ENCODE results near the gene KCNK17.
A peak's percentile ranks its signal among the peaks of the same experiment; 100 is the strongest.

The KCNK17 gene

DNA sequence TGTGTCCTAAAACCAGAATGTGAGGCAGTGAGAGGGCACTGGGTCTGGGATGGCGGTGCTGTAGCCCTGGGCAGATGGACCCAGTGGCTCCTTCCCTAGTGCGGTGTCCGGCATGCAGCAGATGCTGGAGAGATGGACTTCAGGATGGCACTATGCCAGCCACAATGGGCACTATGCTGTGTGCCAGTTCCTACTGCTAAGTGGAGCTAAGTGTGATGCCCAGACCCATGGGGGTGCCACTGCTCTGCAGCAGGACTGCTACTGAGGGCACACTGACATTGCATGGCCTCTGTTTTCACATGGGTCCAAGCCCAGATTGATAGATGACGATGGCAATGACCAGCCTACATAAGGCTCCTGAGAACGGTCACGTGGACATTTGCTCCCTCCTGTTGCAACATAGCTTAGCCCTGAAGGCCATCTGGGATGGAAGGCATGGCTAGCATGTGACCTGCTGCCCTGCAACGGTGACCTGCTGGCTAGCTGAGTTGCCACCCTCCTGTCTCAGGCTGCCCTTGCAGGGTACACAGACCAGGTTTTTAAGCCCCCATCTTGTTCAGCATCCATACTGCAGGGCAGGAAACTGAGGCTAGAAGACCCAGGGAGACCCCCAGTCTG, 39.6 kb upstream of the KCNK17 start:
- TF ChIP-seq, protein P1, sequence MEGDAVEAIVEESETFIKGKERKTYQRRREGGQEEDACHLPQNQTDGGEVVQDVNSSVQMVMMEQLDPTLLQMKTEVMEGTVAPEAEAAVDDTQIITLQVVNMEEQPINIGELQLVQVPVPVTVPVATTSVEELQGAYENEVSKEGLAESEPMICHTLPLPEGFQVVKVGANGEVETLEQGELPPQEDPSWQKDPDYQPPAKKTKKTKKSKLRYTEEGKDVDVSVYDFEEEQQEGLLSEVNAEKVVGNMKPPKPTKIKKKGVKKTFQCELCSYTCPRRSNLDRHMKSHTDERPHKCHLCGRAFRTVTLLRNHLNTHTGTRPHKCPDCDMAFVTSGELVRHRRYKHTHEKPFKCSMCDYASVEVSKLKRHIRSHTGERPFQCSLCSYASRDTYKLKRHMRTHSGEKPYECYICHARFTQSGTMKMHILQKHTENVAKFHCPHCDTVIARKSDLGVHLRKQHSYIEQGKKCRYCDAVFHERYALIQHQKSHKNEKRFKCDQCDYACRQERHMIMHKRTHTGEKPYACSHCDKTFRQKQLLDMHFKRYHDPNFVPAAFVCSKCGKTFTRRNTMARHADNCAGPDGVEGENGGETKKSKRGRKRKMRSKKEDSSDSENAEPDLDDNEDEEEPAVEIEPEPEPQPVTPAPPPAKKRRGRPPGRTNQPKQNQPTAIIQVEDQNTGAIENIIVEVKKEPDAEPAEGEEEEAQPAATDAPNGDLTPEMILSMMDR (IDR thresholded peaks at IDR 0.05; ENCODE audit: low read depth, low read length) = no peak
- DNase-seq (ENCODE audit: low read depth in 2 of 2) = no peak
- no peak overlapping the region for H3K4me3 ChIP-seq (replicated peaks in 1 of 2; ENCODE audit: low read depth in 2 of 2, low read length in 2 of 2)

DNA sequence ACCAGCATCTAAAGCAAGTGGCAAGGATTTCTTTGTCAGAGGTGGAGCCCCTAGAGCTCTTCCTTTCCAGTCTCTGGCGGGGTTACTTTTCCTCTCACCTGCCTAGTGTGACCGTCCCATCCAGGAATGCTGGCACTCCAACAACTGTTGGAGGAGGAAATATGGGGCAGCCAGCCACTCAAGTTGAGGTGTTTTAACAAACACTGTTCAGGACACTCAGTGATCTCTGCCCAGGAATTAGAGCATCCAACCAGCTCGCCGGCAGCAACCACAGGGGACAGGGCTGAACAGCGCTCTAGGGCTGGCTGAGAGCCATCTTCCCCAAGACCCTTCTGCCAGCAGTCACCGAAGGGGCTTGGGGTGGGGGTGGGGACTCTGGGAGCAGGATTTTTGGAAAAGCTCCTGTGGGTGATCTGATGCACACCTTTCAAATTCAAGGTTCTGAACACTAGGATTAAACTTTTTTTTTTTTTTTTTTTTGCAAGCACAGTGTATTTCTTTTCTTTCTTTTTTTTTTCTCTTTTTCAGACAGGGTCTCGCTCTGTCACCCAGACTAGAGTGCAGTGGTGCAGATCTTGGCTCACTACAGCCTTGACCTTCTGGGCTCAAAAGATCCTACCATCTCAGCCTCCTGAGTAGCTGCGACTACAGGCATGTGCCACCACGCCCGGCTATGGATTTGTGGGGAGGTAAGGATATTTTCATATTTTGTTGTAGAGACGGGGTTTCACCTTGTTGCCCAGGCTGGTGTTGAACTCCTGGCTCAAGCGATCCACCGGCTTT, 36.7 kb upstream of the KCNK17 start:
- H3K4me3 ChIP-seq (replicated peaks in 1 of 2; ENCODE audit: low read depth in 2 of 2, low read length in 2 of 2) = no peak overlapping the region
- TF ChIP-seq, protein P1 (IDR thresholded peaks at IDR 0.05; ENCODE audit: low read depth, low read length) = no peak
- no peak for DNase-seq (ENCODE audit: low read depth in 2 of 2)

DNA sequence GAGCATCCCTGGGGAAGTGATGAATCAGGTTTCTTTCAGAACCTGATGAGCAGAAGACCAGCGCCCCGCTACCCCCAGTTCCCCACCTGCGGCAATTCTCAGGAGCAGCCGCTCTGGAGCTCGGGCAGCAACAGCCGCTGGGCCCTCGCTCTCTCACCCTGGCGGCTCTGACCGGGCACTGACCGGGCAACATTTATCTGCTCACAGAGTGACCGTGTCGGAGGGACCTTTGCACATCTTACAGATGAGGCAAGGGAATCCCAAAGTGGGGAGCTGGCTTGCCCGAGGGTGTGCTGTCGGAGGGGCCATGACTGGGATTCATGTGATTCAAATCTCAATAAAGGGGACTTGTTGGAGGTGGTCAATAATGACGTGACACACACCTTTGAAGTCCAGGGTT, 34.5 kb upstream of the KCNK17 start:
- DNase-seq (ENCODE audit: low read depth in 2 of 2) = no peak
- TF ChIP-seq, protein P1 (IDR thresholded peaks at IDR 0.05; ENCODE audit: low read depth, low read length) = no peak
- H3K4me3 ChIP-seq (replicated peaks in 1 of 2; ENCODE audit: low read depth in 2 of 2, low read length in 2 of 2) = no peak overlapping the region

DNA sequence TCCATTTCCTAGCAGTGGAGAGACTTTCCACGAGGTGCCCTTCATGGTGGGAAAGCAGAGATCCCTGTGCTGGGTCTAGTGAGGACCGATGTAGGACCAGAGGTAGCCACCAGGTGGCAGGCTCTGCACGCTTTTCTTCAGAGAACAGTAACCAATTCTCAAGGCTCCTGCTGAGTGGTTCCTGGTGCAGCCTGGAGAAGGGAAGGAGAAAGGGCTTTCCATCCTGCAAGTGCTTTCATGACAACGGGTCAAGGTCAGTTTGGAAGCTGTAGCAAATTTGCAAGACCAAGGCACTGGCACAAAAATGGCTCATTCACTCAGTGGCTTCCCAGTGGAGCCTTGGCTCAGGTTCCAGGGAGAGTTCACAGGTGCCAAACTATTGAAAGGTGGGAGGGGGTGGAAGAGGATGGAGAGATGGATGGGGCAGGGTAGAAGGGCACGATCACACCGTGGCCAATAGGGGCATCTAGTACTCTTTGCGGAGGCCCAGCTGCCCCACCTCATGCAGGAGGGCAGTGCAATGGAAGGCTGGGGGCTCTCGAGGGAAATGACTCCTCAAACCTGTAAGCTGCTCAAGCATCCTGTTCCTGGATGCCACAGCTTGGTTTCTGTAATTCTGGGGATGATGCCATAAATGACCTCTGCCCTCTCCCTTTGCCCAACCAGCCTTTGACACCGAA, 33.8 kb upstream of the KCNK17 start:
- peak; percentile 70 to 72 for DNase-seq (ENCODE audit: low read depth in 2 of 2)
- TF ChIP-seq, protein P1 (IDR thresholded peaks at IDR 0.05; ENCODE audit: low read depth, low read length) = peak; percentile 90
- H3K4me3 ChIP-seq (replicated peaks in 1 of 2; ENCODE audit: low read depth in 2 of 2, low read length in 2 of 2) = no peak overlapping the region

DNA sequence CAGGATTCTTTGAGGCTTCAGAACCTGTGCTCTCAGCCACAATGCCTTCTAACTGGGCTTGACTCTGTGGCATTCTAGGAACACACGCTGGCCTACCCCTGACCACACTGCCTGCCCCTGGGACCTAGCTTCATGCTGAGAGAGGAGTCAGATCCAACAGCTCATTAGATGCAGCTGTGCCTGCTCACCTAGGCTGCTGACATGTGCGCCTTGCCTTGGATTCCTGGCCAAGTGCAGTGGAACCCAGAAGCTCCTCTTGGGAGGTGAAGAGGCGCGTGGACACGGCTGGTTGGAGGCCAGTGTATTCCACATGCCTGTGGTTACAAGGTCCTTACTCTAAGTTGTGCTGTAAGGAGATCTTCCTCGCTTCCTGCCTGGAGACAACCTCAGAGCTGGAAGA, 33.0 kb upstream of the KCNK17 start:
- no peak for DNase-seq (ENCODE audit: low read depth in 2 of 2)
- no peak overlapping the region for H3K4me3 ChIP-seq (replicated peaks in 1 of 2; ENCODE audit: low read depth in 2 of 2, low read length in 2 of 2)
- TF ChIP-seq, protein P1 (IDR thresholded peaks at IDR 0.05; ENCODE audit: low read depth, low read length) = no peak

DNA sequence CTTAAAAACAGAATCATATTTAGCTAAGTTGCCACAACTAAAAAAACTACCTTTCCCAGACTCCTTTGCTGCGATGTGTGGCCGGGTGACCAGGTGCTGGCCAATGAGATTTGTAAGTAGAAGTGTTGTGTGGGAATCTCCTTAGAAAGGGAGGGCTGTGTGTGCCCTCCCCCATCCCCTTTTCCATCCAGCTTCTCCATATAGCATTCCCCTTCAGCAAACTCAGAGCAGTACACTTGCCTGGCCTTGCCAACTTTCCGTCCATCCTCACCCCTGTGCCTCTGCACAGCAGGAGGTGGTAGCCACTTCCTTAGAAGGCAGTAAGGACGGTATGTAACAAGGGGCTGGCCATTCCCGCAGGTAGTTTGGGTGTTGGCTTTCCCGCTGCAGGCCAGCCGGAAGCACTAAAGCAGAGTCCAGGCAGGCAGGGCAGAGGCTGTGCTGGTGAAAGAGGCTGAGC, 30.6 kb upstream of the KCNK17 start:
- TF ChIP-seq, protein P1 (IDR thresholded peaks at IDR 0.05; ENCODE audit: low read depth, low read length) = no peak
- no peak overlapping the region for H3K4me3 ChIP-seq (replicated peaks in 1 of 2; ENCODE audit: low read depth in 2 of 2, low read length in 2 of 2)
- DNase-seq (ENCODE audit: low read depth in 2 of 2) = peak in 1 of 2 donors; percentile 15

All from cardiac fibroblast (primary cell).